B cell (primary cell): ENCODE results near the gene ATP9A. TPM values are rescaled to one million over a fixed set of nuclear protein-coding genes. Genes with fewer than 3 reads are reported as not detected.
A peak's percentile ranks its signal among the peaks of the same experiment; 100 is the strongest.

Source experiments
- ATAC-seq: fragments of 200-7000 bp; cut with Tn5 transposase; one replicate; pipeline ENCODE4 v1.10.0; 2021; ENCODE audit warnings: low read depth, mild to moderate bottlenecking, moderate number of reproducible peaks, moderate library complexity
- CTCF ChIA-PET: fragments of 350-600 bp; sonication (Branson Sonifier 250); formaldehyde crosslinking; loops from one replicate; lab custom pipeline; 2021; ENCODE audit warnings: antibody characterized with exemption, inconsistent platforms; lab: Charles Lee
- POLR2A ChIA-PET: fragments of 350-600 bp; sonication (Branson Sonifier 250); formaldehyde crosslinking; loops from one replicate; lab custom pipeline; 2021; ENCODE audit warnings: antibody characterized with exemption; lab: Charles Lee
- DNase-seq: peaks from one replicate; pipeline ENCODE4 v3.0.0; 2013
- H2AFZ ChIP-seq: 2 replicates; pipeline ENCODE4 v1.6.1; 2012; ENCODE audit warnings: mild to moderate bottlenecking, low read depth, low read length; ENCODE audit not compliant: insufficient read depth, poor library complexity, severe bottlenecking
- H3K27ac ChIP-seq, 2 donors: 1 replicate in 1 of 2; 2 replicates in 1 of 2; pipeline ENCODE4 v1.5.1; 2012 to 2013; ENCODE audit warnings: low read length in 2 of 2, mild to moderate bottlenecking in 2 of 2, moderate library complexity in 1 of 2
- H3K27me3 ChIP-seq, 4 experiments: fragments of 200-600 bp in 1 of 4; sonication (generic) in 1 of 4; replicated peaks in 1 of 4; 1 replicate in 2 of 4; 2 replicates in 2 of 4; pipeline versions ENCODE4 v1.6.1 to v1.7.0; 2013 to 2016; ENCODE audit warnings: low read length in 3 of 4, mild to moderate bottlenecking in 2 of 4, mixed read lengths in 1 of 4, moderate library complexity in 1 of 4; ENCODE audit not compliant: insufficient read depth in 4 of 4, control insufficient read depth in 3 of 4; ENCODE audit errors: control extremely low read depth in 1 of 4
- H3K36me3 ChIP-seq, 2 experiments: replicated peaks in 1 of 2; 1 replicate in 1 of 2; 2 replicates in 1 of 2; pipeline versions ENCODE4 v1.6.1 to v1.7.1; 2013; ENCODE audit warnings: low read length in 1 of 2; ENCODE audit not compliant: insufficient read depth in 2 of 2, control insufficient read depth in 1 of 2; ENCODE audit errors: control extremely low read depth in 1 of 2, extremely low read depth in 1 of 2
- H3K4me1 ChIP-seq, 2 donors: fragments of 200-600 bp in 1 of 2; sonication (generic) in 1 of 2; 1 replicate in 1 of 2; 2 replicates in 1 of 2; pipeline versions ENCODE4 v1.5.1 to v1.6.1; 2013 to 2017; ENCODE audit warnings: low read length in 2 of 2; ENCODE audit not compliant: control insufficient read depth in 2 of 2, insufficient read depth in 2 of 2
- H3K4me2 ChIP-seq: replicated peaks from 2 replicates; pipeline ENCODE3; 2012; ENCODE audit warnings: mild to moderate bottlenecking, low read depth, low read length; ENCODE audit not compliant: poor library complexity, severe bottlenecking
- H3K4me3 ChIP-seq, 5 experiments: fragments of 200-600 bp in 1 of 5; sonication (generic) in 1 of 5; 1 replicate in 3 of 5; 2 replicates in 2 of 5; pipeline versions ENCODE4 v1.5.1 to v1.7.0; 2011 to 2016; ENCODE audit warnings: low read length in 4 of 5, mild to moderate bottlenecking in 4 of 5, low read depth in 2 of 5, control low read depth in 1 of 5, moderate library complexity in 1 of 5; ENCODE audit not compliant: insufficient read depth in 1 of 5; ENCODE audit errors: control extremely low read depth in 1 of 5, extremely low read depth in 1 of 5
- H3K79me2 ChIP-seq: fragments of 200-600 bp; sonication (generic); one replicate; pipeline ENCODE4 v1.6.0; 2016; ENCODE audit warnings: low read length; ENCODE audit not compliant: control insufficient read depth, insufficient read depth
- H3K9ac ChIP-seq: fragments of 200-600 bp; sonication (generic); 2 replicates; pipeline ENCODE4 v1.6.1; 2017; ENCODE audit warnings: mild to moderate bottlenecking, low read length, moderate library complexity
- H3K9me3 ChIP-seq, 3 donors: one replicate each; pipeline versions ENCODE4 v1.6.1 to v1.7.1; 2013; ENCODE audit warnings: low read length in 2 of 3; ENCODE audit not compliant: control insufficient read depth in 2 of 3, insufficient read depth in 1 of 3; ENCODE audit errors: control extremely low read depth in 1 of 3
- H4K20me1 ChIP-seq: 2 replicates; pipeline ENCODE4 v1.6.0; 2012; ENCODE audit warnings: mild to moderate bottlenecking, low read length; ENCODE audit not compliant: insufficient read depth, control insufficient read depth, poor library complexity, severe bottlenecking
- H3K27ac Mint-ChIP-seq: one replicate; pipeline ENCODE4 v1.8.0; 2021; ENCODE audit warnings: mixed read lengths
- H3K27me3 Mint-ChIP-seq: one replicate; pipeline ENCODE4 v1.8.0; 2021; ENCODE audit warnings: mixed read lengths
- H3K4me1 Mint-ChIP-seq: one replicate; pipeline ENCODE4 v1.8.0; 2021; ENCODE audit warnings: mixed read lengths
- H3K4me3 Mint-ChIP-seq: one replicate; pipeline ENCODE4 v1.8.0; 2021; ENCODE audit warnings: mixed read lengths
- H3K9me3 Mint-ChIP-seq: one replicate; pipeline ENCODE4 v1.8.0; 2022; ENCODE audit warnings: mixed read lengths; ENCODE audit not compliant: insufficient read depth
- CTCF ChIP-seq: fragments of 200-600 bp; IDR thresholded peaks from one replicate; pipeline ENCODE4 v1.8.0; 2022; ENCODE audit warnings: antibody characterized with exemption, mild to moderate bottlenecking
- EZH2 ChIP-seq: IDR thresholded peaks from 2 replicates; pipeline ENCODE4 v1.6.1; 2012; ENCODE audit warnings: borderline replicate concordance, low read depth, mild to moderate bottlenecking, moderate library complexity, low read length; ENCODE audit not compliant: insufficient read depth, poor library complexity, severe bottlenecking
- WGBS: methylation state at CpG from one replicate; pipeline ENCODE4 v1.1.5; 2013; ENCODE audit warnings: missing lambda C conversion rate; ENCODE audit not compliant: insufficient coverage; 5-methylcytosine and 5-hydroxymethylcytosine counted together
- intact Hi-C: fragments of 100-400 bp; cut with micrococcal nuclease; formaldehyde crosslinking; loops from one replicate; pipeline ENCODE4 v1.10.0; 2022
- polyA plus RNA-seq: library from polyadenylated mRNA; depleted of rRNA; stranded (reverse); fragments of >200 nt; gene quantifications from 2 replicates; pipeline ENCODE4 v1.2.3, GENCODE V29; 2012
- total RNA-seq, 2 donors: library from RNA; stranded (reverse); fragments of 120-200 nt in 1 of 2; gene quantifications; 1 replicate in 1 of 2; 2 replicates in 1 of 2; pipeline versions ENCODE4 v1.2.3 to v1.2.4, GENCODE V29; 2013 to 2022

ATP9A gene
- total and polyA plus RNA-seq, 2 donors (not counting 1 experiment from before 2014, with no cell fraction given), result 0.13 to 0.22 TPM

- Mint-ChIP-seq H3K27me3 (peaks cover 22% of the 10 kb centered on the region), H3K27ac (no peak overlapping the region), H3K4me1 (peaks cover 6% of the 10 kb centered on the region), H3K4me3 (no peak overlapping the region), H3K9me3 (no peaks in the 10 kb centered on the region)
- H4K20me1 ChIP-seq, result no peaks in the 10 kb centered on the region
- CTCF ChIA-PET, result interaction anchor here (0.6 to 1.0 kb wide), 2 partner anchors 10 to 114 kb away, joined by 3 to 5 read pairs; no protein-coding TSS in a partner anchor
- H3K9ac ChIP-seq, result no peak overlapping the region
- no peaks in the 10 kb centered on the region for H3K4me1 ChIP-seq
- peaks cover 0 to 4% (median 0%) of the 10 kb centered on the region in 4 experiments for H3K27me3 ChIP-seq
- no peak overlapping the region for H3K27ac ChIP-seq
- no peaks in the 10 kb centered on the region for H3K79me2 ChIP-seq
- ATAC-seq (no peak), DNase-seq (peak; percentile 23)
- POLR2A ChIA-PET, result no interaction called here
- no peaks in the 10 kb centered on the region for H3K36me3 ChIP-seq
- H2AFZ ChIP-seq, result peak overlapping the region; percentile 16
- TF ChIP-seq EZH2 (no peak), CTCF (peak; percentile 66)
- intact Hi-C loops, result no loop called here
- no peak overlapping the region for H3K4me3 ChIP-seq
- WGBS, result 35% methylated on average over 7 of the region's 10 CpGs
- no peaks in the 10 kb centered on the region for H3K9me3 ChIP-seq
- no peak overlapping the region for H3K4me2 ChIP-seq
Observed at GRCh38 chr20:51700809-51701285, 67.3 kb downstream of the ATP9A start.

- Histone ChIP-seq H3K27ac (no peak overlapping the region), H3K27me3 (peaks cover 0 to 4% (median 0%) of the 10 kb centered on the region in 4 experiments), H2AFZ (no peak overlapping the region), H3K4me1 (no peaks in the 10 kb centered on the region), H3K36me3 (no peaks in the 10 kb centered on the region), H3K4me3 (no peak overlapping the region), H3K9me3 (no peaks in the 10 kb centered on the region), H3K4me2 (no peak overlapping the region), H3K9ac (no peak overlapping the region), H4K20me1 (no peaks in the 10 kb centered on the region), H3K79me2 (no peaks in the 10 kb centered on the region)
- TF ChIP-seq EZH2 (no peak), CTCF (no peak)
- ATAC-seq (no peak), DNase-seq (no peak)
- peaks cover 27% of the 10 kb centered on the region for H3K27me3 Mint-ChIP-seq
- H3K27ac Mint-ChIP-seq, result no peak overlapping the region
- CTCF ChIA-PET, result no interaction called here
- 97% methylated on average over 9 of the region's 9 CpGs for WGBS
- peaks cover 6% of the 10 kb centered on the region for H3K4me1 Mint-ChIP-seq
- H3K9me3 Mint-ChIP-seq, result no peaks in the 10 kb centered on the region
- intact Hi-C loops, result no loop called here
- H3K4me3 Mint-ChIP-seq, result no peak overlapping the region
- POLR2A ChIA-PET, result no interaction called here
Observed at GRCh38 chr20:51698252-51698651, 69.9 kb downstream of the ATP9A start.
